Hematopoietic multipotent progenitor cell treated with erythropoietin and hydrocortisone succinate and interleukin-3 and kit ligand, for 6 days (in vitro differentiated cells): Measurements from ENCODE around the gene IFNL1.
"Not testable (repeated sequence)": the region's sequence is repeated elsewhere in the genome, so short reads cannot be mapped to it uniquely, and the experiment has no call there.

Source experiments
- DNase-seq: peaks from one replicate; pipeline ENCODE4 v3.0.0-alpha.2; 2015

Gene IFNL1

DNA sequence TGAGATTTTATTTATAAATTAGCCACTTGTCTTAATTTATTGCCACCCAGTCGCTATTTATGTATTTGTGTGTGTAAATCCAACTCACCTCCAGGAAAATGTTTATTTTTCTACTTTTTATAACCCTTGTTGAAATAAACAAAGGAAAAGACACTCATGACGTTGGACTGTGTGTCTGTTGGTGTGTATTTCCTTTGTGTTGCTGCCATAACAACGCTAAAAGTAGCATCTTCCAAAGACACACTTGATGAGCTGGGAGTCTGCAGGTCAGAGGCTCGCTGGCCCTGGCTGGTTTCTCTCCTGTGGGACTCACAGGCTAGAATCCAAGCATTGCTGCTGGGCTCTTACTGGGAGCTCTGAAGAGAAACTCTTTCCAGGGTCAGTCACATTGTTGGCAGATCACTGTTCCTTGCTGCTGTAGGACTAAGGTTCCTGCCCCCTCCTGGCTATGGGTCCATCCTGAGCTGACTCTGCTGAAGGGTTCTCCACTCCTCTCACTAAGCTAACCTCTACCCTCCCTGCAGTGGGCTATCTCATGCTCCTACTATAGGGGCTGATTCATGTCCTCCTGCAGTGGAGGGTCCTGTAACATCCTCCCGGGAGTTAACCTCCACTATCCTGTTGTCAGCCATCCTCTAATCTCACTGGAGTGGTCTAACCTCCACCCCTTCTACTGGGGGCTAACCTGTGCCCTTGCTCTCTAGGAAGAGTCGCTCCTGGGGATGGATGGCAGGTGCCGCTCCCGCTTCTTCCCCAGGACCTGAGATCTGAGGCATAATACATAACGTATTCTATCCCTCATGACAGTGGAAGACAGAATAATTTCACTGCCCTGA, 26.0 kb upstream of the IFNL1 start:
- no peak for DNase-seq

DNA sequence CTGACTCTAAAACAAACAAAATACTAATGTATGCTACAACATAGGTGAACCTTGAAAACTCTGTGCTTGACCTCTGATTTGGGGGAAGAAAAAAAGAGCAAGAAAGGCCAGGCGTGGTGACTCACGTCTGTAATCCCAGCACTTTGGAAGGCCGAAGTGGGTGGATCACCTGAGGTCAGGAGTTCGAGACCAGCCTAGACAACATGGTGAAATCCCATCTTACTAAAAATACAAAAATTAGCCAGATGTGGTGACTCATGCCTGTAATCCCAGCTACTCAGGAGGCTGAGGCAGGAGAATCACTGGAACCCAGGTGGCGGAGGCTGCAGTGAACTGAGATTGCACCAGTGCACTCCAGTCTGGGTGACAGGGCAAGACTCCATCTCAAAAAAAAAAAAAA, 22.3 kb upstream of the IFNL1 start:
- not testable (repeated sequence) for DNase-seq

DNA sequence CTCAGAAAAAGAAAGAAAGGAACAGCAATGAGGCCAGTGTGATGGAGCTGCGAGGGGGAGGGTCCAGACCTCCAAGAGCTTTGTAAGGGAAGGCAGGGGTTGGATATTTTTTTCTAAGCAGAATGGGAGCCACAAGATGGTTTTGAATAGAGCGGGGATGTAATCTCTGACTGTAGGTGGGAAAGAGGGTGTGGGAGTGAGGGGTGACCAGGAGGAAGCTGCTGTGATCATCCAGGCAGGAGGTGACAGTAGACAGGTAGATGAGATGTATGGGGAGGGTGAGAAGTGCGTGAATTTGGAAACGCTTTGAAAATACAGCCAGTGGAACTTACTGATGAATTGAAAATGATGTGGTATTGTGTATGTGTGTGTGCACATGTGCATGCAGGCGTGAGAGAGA, 20.6 kb upstream of the IFNL1 start:
- DNase-seq: no peak

DNA sequence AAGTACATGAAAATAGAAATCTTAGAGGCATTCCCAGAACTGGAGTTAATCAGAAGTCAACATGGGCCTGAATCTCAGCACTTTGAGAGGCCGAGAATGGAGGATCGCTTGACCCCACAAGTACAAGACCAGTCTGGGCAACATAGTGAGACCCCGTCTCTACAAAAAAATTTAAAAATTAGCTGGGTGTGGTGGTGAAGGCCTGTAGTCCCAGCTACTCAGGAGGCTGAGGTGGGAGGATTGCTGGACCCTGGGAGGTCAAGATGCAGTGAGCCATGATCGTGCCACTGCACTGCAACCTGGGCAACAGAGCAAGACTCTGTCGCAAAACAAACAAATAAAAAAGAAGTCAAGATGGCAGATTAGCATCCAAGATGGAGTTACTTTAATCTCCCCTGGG, 19.5 kb upstream of the IFNL1 start:
- no peak for DNase-seq

DNA sequence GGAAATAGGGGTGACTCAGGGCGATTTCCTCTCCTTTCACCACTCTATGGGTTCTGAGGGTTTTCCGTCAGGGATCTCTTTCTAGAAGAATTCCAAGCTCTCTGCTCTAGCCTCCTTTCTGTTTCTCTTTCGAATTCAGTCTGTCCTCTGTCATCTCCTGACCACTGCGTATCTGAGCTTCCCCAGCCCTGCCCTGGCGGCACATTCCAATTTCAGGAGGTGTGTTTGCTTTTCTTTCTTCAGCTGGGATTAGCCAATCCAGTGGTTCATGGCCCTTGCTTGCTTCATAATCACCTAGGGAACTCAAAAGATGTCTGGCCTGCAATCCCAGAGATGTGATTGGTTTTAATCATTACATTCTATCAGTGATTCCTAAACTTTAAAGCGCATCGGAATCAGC, 18.6 kb upstream of the IFNL1 start:
- no peak for DNase-seq

DNA sequence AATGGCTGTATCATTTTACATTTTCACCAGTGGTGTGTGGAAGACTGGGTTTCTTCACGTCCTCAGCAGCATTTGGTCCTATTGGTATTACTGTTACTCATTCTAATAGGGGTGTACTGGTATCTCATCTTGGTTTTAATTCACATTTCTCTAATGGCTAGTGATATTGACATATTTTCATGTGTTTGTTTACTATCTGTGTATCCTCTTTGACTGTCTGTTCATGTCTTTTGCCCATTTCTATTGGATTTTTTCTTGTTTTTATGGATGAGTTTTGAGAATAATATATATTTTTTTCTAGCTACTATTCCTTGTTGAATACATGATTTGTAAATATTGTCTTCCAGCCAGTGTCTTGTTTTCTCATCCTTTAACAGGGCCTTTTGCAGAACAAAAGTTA, 14.2 kb upstream of the IFNL1 start:
- DNase-seq: no peak

DNA sequence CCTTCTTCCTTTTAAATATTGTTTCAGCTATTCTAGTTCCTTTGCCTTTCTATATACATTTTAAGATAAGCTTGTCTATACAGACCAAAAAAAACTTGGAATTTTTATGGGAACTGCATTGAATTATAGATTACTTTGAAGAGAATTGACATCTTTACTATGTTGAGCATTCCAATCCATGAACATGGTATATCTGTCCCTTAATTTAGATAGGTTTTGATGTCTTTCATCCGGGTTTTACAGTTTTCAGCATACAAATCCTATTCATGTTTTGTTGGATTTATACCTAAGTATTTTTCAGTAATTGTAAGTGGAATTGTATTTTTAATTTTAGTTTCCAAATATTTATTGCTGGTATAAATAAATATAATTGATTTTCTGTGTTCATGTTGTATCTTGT, 12.2 kb upstream of the IFNL1 start:
- DNase-seq: no peak

DNA sequence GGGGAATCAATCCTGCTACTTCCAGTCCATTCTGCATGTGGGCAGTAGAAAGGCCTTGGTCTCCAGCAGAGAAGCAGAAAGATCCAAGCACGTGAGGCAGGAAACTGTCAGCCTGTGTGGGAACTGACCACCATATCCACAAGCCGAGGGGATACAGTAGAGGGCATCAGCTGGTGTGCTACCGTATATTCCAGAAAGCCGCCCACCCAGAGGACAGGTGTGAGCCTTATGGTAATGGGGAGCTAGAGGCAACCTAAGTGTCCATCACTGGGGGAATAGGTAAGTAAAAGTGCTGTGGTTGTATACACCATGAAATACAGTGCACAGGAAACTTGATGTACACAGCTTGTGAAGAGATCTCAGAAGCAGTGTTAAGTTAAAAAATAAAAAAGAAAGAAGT, 2.8 kb upstream of the IFNL1 start:
- DNase-seq: no peak

DNA sequence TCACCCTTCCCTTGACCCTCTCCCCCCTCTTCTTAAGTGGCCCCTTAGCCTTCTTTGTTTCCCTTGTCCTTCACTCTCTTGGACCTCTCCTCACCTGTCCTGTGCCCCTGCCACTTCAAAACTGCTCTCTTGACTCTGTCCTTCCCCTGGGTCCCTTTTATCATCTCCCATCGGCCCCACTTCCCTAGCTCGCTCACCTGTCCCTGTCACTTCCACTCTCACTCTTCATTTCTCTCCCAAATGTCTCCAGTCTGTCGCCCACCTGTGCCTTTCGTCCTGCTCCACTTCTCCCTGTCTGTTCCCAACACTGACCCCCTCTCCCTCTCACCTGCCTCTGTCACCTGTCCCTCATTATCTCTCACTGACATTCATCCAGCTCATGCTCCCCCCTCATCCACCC, 699 bp downstream of the IFNL1 start:
- no peak for DNase-seq

DNA sequence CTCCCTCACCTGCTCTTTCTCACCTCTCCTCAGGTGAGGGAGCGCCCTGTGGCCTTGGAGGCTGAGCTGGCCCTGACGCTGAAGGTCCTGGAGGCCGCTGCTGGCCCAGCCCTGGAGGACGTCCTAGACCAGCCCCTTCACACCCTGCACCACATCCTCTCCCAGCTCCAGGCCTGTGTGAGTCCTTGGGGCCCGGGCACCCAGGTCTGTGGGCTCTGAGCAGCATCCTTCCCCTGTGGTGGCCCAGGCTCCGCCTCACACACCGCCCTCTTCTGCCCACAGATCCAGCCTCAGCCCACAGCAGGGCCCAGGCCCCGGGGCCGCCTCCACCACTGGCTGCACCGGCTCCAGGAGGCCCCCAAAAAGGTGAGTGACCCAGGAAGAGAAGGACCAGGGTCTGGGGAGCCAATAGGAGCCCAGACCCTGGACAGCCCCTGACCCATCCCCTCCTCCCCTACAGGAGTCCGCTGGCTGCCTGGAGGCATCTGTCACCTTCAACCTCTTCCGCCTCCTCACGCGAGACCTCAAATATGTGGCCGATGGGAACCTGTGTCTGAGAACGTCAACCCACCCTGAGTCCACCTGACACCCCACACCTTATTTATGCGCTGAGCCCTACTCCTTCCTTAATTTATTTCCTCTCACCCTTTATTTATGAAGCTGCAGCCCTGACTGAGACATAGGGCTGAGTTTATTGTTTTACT, 1.9 kb downstream of the IFNL1 start:
- DNase-seq: peak; percentile 18

DNA sequence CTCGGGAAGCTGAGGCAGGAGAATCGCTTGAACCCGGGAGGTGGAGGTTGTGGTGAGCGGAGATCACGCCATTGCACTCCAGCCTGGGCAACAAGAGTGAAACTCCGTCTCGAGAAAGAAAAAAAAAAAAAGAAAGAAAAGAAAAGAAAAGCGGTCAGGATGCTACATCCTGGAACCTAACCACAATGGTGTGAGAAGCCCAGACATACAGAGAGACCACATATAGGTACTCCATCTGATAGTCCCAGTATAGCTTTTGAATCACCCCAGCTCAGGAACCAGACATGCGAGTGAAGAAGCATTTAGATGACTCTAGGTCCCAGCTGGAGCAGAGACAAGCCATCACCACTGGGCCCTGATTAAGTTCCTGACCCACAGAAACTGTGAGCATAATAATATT, 3.2 kb downstream of the IFNL1 start:
- no peak for DNase-seq

DNA sequence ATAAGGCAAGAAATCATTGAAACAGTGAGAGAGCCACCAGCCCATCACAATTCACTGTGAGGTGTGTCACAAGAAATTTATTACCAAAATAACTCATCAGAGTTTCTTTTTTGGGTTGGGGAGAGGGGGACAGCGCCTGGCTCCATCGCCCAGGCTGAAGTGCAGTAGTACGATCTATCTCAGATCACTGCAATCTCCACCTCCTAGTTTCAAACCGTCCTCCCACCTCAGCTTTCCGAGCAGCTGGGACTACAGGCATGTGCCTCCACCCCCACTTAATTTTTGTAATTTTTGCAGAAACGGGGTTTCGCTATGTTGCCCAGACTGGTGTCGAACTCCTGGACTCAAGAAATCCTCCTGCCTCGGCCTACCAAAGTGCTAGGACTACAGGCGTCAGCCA, 3.6 kb downstream of the IFNL1 start:
- DNase-seq: no peak

DNA sequence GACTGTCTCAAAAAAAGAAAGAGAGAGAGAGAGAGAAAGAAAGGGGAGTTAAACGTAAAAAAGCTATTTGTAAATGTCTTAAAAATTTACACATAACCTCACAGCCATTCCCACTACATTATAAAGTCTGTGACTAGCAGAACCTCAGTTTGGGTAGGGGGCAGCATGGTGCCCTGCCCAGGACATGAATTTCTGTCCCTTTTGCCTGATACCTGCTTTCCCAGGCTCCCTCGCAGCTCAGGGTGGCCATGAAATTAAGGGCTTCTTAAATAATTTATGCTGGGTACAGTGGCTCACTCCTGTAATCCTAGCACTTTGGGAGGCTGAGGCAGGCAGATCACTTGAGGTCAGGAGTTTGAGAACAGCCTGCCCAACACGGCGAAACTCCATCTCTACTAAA, 4.8 kb downstream of the IFNL1 start:
- no peak for DNase-seq

DNA sequence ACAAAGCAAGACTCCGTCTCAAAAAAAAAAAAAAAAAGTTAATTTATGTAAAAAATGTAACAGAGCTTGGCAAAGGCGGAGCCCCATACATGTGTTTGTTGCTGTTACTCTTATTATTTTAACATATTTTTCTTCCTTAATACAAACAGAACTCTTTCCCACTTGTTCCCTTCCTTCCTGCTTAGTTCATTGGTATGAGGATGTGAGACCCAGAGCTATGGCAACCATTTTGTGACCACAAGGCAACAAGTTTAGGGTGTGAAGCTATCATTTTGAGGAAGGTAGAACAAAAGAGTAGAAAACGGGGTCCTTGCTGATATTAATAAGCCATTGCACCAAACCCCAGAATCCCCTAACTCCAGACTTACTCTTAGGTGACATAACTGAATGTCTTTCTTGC, 5.4 kb downstream of the IFNL1 start:
- DNase-seq: no peak

DNA sequence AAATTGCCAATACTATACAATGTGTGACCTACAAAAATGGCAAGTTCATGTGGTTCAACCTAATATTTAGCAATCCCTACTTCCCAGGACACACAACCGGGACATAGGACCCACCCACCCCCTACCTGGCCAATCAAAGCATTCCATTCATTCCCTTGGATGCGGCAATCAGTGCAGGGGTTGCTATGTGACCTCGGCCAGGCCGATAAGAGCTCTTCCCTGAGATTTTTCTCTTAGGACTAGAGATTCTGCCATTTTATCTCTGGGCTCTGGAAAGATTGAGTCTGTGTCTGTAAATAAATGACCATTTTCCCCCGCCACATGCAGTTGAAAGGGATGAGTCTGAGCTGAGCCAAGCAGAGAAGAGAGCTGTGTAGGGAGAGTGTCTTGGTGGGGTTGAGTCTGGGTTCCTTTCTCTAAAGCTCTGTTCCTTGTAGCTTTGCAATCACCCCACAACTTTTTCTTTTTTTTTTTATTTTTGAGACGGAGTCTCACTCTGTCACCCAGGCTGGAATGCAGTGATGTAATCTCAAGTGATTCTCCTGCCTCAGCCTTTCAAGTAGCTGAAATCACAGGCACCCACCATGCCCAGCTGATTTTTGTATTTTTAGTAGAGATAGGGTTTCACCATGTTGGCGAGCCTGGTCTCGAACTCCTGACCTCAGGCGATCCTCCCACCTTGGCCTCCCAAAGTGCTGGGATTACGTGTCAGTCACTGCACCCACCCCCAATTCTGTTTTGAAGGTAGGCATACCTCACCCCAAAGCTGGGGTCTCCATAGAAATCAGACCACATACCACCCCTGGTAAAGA, 7.4 kb downstream of the IFNL1 start:
- no peak for DNase-seq

DNA sequence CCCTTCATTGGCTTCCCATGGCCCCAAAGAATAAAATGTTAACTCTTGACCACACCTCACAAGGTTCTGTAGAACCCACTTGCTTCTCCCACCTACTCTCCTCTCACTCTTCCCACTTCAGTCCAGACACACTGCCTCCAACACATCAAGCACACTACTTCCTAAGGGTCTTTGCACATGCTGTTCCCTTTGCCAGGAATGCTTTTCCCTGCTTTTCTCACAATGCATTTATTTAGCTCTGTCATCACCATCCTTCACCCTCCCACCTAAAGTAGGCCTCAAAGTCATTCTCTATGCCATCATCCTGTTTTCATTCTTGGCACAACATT, 7.9 kb downstream of the IFNL1 start:
- DNase-seq: no peak

DNA sequence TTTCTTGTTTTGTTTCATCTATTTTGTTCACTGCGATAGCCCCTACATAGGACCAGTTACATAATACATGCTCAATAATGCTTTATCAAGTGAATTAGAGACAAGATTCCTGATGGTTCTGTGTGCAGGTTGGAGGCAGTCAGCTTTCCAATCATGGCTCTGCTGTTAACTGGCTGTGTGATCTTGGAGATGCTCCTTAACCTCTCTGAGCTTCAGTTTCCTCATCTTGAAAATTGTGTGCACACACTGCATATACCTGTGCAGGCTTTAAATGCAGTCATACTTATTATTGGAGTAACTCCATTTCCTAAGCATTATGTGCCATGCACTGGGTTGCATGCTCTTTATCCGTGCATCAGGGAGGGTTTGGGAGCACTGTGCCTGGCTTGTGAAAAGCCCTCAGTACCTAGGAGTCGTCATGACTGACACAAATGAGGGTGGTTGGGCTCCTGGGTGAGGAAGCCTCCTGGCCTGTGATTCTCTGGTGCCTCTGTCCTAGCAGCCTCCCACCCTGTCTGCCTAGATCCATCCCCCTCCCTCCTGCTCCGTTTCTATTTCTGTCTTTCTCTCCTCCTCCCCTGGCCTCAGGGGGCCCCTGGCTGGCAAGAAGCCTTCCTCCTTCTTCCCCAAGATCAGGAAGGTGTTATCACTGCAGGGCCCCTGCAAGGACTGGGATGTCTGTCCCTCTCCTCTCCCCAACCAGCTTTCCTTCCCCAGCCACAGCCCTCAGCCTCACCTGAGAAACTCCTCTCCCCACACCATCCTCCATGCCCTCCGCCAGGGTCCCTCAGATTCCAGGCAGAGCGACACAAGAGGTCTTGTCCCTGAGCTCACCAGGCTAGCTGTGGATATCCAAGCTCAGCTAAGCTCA, 8.7 kb downstream of the IFNL1 start:
- DNase-seq: no peak

DNA sequence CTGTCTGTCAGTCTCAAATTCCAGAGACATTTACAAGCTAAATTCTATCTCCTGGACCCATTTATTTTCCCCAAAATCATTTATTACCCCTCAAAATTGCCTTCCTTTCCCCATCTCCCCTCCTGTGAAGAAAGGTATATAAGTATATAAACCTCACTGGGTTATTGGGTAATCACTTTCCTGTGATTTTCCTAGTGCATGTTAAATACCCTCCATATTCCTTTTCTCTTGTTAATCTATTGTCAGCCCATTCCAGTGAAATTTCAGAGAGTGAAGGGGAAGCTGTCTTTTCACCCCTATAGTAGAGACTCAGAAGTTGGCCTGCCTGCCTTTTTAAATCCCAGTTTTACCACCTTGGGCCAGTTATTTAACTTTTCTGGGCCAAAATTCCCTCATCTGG, 9.9 kb downstream of the IFNL1 start:
- DNase-seq: no peak

DNA sequence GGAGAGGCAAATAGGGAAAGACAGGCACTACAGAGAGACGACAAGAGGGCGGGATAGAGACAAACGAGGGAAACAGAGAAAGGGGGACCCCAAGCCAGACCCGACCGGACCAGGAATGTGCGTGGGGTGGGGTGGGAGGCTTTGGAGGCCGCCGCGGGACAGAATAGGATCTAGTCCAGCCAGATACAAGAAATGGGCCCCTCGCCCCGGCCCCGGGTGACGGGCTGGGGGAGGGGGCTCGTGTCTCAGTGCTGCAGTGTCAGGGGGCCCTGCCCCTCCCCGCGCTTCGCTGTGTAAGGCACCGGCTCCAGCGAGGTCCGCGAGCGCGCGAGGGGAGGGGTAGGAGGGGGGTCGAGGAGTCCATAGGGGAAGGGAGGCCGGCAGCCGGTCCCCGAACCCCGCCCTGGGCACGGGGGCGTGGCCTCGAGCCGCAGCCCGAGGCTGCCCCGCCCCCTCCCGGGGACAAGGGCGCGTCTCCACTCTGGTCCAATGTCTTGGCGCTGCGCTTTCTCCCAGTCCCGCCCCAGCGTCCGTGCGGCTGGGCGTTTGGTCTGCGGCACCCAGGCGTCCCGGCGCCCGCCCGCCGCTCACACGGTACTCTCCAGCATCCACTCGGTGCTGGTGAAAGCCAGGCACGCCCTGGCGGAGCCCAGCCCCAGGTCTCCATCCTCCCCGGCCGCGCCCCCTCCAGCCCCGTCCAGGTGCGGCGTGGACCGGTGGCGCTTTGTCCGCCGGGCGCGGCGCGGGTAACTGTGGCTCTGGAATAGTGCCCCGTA, 11.0 kb downstream of the IFNL1 start:
- peak; percentile 23 for DNase-seq

DNA sequence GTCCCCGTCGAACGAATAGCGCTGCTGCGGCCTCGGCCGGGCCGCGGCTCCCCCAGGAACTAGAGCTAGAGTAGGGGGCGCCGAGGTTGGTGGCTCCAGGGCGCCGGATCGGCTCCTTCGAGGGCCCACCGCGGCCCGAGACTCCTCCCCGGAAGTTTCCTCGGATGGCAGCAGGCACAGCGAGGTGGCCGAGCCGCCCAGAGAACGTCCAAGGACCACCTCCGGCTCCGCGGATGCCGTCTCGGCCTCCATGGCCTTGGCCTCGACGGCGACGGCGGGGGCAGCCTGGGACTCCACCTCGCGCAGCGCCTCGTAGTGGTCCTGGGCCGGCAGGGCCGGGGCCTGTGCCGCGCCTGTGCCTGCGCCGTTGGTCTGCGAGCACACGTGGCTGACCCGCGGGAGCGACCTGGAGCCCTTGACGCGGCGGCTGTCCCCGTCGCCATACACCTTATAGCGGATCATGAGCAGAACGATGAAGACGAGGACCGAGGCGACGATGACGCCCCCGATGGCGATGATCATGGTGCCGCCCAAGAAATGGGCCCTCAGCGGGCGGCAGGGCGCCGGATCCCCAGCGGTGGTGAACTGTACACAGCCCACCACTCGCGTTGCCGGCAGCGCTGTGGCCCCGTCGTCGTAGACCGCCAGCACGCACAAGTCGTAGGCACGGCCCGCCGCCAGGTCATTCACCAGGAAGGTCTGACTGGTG, 11.8 kb downstream of the IFNL1 start:
- DNase-seq: no peak

DNA sequence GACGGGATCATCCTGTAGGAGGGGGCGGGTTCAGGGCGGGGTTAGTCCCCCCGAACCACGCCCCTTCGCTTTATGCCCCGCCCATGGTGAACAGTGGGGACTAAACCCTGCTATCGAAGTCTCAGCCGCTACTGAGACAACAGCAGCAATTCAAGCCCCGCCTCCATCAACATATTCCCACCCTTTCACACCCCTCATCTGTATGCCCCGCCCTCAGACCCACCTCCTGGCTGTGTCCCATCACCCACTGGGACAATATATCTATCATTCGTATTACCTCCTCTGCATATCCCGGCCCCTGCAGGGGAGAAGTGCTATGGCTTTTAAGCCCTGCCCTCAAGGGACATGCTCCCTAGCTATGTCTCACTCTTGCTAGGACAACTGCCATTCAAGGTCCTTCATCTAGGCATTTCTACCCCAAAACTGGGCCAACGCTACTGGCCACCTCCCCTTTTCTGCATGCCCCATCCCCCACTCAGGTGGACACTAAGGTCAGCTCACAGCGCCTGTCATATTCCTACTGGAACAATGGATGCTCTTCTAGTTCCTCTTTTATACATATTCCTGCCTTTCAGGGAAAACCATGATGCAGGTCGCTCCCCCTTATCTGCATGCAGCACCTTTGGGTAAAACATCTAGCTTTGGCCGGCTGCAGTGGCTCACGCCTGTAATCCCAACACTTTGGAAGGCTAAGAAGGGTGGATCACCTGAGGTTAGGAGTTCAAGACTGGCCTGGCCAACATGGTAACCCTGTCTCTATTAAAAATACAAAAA, 12.5 kb downstream of the IFNL1 start:
- DNase-seq: peak; percentile 56
